Fibroblast of skin of back (primary cell): Measurements from ENCODE around the gene GABARAPL1. TPM values are rescaled to one million over a fixed set of nuclear protein-coding genes. Genes with fewer than 3 reads are reported as not detected.
"Not testable (repeated sequence)": the region's sequence is repeated elsewhere in the genome, so short reads cannot be mapped to it uniquely, and the experiment has no call there.

Source experiments
- DNase-seq: peaks from one replicate; pipeline ENCODE4 v3.0.0-alpha.2; 2013
- polyA plus RNA-seq, 2 experiments: library from polyadenylated mRNA; unstranded; fragments of 120-200 nt; gene quantifications; one replicate each; pipeline ENCODE4 v1.2.1, GENCODE V29; 2013; ENCODE audit not compliant: insufficient read length in 2 of 2

The GABARAPL1 gene
- polyA plus RNA-seq (2013, experiment 1 of 2; ENCODE audit: insufficient read length), result 34.4 TPM
- polyA plus RNA-seq (2013, experiment 2 of 2; ENCODE audit: insufficient read length), result 30.2 TPM

GRCh38 chr12:10212739-10213131 lies at the start of gene GABARAPL1:
GABARAPL1 (plus strand) TSS chr12:10212877; CDS start chr12:10213130, 253 bp downstream.
- DNase-seq, result peak; percentile 76

- no peak for DNase-seq
These were observed 49.6 kb upstream of the GABARAPL1 start for GRCh38 chr12:10163084-10163483.

- peak; percentile 52 for DNase-seq
These were observed 47.3 kb upstream of the GABARAPL1 start for GRCh38 chr12:10165421-10165820.

- no peak for DNase-seq
These were observed 45.1 kb upstream of the GABARAPL1 start for GRCh38 chr12:10167599-10167998.

GRCh38 chr12:10169104-10169503 lies 43.6 kb upstream of the GABARAPL1 start:
- DNase-seq, result peak; percentile 50

GRCh38 chr12:10170216-10170615 lies 42.5 kb upstream of the GABARAPL1 start:
- no peak for DNase-seq

- no peak for DNase-seq
These were observed 40.5 kb upstream of the GABARAPL1 start, which contains the start of gene OLR1 for GRCh38 chr12:10171973-10172728. OLR1 (minus strand) TSS chr12:10172132; CDS start chr12:10172077, 55 bp downstream.

- DNase-seq, result no peak
These were observed 37.6 kb upstream of the GABARAPL1 start for GRCh38 chr12:10174986-10175614.

- no peak for DNase-seq
These were observed 36.6 kb upstream of the GABARAPL1 start for GRCh38 chr12:10175846-10176636.

- DNase-seq, result no peak
These were observed 33.9 kb upstream of the GABARAPL1 start, which contains the start of gene TMEM52B for GRCh38 chr12:10178821-10179220. TMEM52B (plus strand) TSS chr12:10179032; CDS start chr12:10179575, 543 bp downstream.

- no peak for DNase-seq
These were observed 32.9 kb upstream of the GABARAPL1 start for GRCh38 chr12:10179776-10180181.

- peak; percentile 86 for DNase-seq
These were observed 30.2 kb upstream of the GABARAPL1 start for GRCh38 chr12:10182354-10183049.

- peak; percentile 59 for DNase-seq
These were observed 28.3 kb upstream of the GABARAPL1 start for GRCh38 chr12:10184261-10184843.

- no peak for DNase-seq
These were observed 26.4 kb upstream of the GABARAPL1 start for GRCh38 chr12:10186299-10186698.

GRCh38 chr12:10186958-10187357 lies 25.7 kb upstream of the GABARAPL1 start:
- not testable (repeated sequence) for DNase-seq

- DNase-seq, result no peak
These were observed 23.0 kb upstream of the GABARAPL1 start for GRCh38 chr12:10189653-10190052.

GRCh38 chr12:10190558-10191388 lies 21.9 kb upstream of the GABARAPL1 start:
- peak; percentile 67 for DNase-seq

GRCh38 chr12:10191865-10192264 lies 20.8 kb upstream of the GABARAPL1 start:
- peak; percentile 70 for DNase-seq

GRCh38 chr12:10194160-10194670 lies 18.5 kb upstream of the GABARAPL1 start:
- no peak for DNase-seq

- DNase-seq, result no peak
These were observed 16.5 kb upstream of the GABARAPL1 start for GRCh38 chr12:10196210-10196609.

- no peak for DNase-seq
These were observed 14.8 kb upstream of the GABARAPL1 start for GRCh38 chr12:10197879-10198278.
